SIG-M5 (cell line): Measurements from ENCODE around the gene KDM2A.
"Not testable (repeated sequence)": the region's sequence is repeated elsewhere in the genome, so short reads cannot be mapped to it uniquely, and the experiment has no call there.

Source experiments
- DNase-seq: peaks from one replicate; lab custom pipeline; 2025; lab: John Stamatoyannopoulos, UW

KDM2A gene

DNA sequence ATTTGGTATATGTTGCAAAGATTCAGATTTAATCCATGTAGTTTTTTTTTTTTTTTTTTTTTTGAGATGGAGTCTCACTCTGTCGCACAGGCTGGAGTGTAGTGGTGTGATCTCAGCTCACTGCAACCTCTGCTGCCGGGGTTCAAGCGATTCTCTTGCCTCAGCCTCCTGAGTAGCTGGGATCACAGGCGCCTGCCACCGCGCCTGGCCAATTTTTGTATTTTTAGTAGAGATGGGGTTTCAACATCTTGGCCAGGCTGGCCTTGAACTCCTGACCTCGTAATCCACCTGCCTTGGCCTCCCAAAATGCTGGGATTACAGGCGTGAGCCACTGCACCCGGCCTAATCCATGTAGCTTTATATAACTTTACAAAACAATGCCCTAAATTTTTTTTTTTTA, 49.8 kb downstream of the KDM2A start:
- DNase-seq, result not testable (repeated sequence)

DNA sequence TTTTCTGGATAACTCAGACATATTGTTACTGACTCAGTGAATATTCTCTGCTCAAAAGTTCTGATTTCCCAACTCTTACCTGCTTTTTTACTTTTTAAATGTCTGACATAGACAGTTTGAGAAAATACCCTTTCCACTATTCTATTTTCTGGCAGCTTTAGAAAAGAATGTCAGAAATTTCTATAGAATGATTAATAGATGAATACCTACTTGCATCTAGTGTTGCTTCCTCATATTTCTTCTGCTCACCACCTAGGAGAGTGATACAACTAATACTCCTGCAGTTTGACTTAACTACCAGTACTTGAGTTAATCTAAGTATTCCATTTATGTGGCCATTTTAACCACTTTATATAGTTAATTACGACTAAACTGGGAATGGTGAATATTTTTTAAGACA, 55.2 kb downstream of the KDM2A start:
- DNase-seq, result no peak

DNA sequence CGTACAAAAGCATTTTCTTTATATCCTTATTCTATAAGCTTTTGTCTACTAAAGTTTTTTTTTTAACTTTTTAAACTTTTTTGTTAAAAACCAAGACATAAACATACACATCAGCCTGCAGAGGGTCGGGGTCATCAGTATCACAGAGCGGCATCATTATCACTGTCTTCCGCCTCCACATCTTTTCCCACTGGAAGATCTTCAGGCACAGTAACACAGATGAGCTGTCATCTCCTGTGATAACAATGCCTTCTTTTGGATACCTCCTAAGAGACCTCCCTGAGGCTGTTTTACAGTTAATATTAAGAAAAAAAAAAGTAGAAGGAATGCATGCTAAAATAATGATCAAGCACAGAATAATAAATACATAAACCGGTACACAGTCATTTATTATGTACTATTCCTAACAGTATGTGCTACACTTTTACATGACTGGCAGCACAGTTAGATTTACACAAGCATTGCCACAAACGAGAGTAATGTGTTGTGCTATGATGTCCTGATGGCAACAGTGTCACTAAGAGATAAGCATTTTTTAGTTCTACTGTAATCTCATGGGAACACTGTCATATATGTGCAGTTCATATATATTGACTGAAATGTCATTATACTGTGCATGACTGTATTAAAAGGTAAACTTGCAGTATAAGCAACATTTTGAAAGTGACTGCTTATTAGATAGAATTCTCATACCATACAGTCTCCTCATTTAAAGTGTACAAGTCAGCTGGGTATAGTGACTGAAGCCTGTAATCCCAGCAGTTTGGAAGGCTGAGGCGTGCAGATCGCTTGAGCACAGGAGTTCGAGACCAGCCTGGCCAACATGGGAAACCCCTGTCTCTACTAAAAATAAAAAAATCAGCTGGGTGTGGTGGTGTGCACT, 58.6 kb downstream of the KDM2A start:
- DNase-seq, result no peak

DNA sequence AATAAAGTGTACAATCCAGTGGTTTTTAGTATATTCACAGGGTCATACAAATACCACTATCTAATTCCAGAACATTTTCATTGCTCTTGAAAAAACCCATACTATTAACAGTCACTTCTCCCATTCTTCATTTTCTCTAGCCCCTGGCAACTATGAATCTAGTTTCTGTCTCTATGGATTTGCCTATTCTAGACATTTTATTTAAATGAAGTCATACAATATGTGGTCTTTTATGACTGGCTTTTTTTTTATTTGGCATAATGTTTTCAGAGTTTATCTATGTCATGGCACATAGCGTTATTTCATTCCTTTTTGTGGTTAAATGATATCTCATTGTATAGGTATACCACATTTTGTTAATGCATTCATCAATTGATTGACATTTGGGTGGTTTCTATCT, 59.4 kb downstream of the KDM2A start:
- no peak for DNase-seq

DNA sequence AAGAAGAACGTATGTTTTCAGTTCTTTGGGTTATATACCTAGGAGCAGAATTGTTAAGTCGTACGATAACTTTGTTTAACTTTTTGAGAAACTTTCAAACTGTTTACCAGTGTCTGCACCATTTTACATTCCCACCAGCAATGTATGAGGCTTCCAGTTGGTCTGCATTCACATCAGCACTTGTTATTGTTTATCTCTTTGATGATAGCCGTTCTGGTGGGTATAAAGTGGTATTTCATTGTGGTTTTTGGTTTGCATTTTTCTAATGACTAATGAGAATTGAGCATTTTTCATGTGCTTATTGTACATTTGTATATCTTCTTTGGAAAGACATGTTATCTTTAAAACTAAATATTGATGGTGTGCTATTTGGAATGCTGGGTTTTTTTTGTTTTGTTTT, 59.8 kb downstream of the KDM2A start:
- no peak for DNase-seq

DNA sequence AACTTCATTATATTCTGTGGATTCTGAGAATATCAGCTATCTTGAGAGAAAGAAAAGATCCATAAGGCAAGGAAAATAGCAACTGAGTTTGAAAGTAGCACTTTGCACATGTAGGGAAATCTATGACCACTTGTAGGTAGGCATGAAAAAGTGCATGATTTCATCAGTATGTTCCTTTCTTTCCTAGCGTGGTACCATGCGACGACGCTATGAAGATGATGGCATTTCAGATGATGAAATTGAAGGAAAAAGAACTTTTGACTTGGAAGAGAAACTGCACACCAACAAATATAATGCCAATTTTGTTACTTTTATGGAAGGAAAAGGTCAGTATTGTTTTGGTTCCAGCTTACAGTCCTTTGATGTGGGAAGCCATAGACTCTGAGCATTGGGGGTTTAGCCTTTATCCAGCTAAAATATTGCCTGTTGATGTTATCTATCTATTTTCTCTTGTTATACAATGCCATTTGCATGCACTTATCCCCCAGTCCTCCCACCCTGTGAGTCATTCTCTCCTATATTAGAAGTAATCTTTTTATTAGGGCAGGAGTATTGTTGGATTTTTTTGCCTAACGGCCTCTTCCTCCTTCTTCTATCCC, 60.9 kb downstream of the KDM2A start:
- no peak for DNase-seq

DNA sequence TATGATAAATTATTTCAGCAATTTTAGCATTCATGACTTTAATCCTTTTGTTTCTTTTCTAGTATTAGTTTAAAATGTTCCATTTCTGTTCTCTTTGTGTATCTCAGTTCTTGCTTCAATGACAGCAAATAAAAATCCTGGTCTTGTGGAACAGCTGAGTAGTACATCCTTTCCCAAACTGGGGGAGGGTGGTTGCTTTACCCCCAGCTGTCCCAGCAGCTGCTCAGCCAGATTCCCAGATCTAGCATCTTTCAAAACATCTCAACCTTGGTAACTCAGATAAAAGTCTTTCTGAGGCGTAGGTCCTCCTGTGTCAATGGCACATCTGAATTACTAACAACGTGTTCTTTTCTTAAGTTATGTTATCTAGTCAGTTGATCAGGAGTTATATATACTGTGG, 75.0 kb downstream of the KDM2A start:
- no peak for DNase-seq

DNA sequence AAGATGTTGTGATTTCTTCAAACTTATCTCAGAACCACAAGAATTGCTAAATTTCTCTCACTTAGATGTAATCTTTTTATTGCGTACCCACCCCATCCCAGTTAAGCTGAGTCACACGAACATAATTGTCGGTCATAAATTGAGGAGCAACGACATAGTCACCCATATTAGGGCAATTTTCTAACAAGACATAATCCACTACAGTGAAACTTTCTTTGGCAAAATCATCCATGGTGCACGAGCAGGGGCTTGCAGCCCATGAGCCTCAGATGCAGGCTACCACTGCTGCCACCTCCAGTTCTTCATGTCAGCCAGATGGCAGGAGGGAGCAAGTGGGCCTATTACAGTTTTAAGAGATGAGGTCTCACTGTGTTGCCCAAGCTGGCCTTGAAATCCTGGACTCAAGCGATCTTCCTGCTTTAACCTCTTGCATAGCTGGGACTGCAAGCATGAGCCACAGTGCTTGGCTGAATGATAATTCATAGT, 77.0 kb downstream of the KDM2A start:
- DNase-seq, result peak; percentile 45

DNA sequence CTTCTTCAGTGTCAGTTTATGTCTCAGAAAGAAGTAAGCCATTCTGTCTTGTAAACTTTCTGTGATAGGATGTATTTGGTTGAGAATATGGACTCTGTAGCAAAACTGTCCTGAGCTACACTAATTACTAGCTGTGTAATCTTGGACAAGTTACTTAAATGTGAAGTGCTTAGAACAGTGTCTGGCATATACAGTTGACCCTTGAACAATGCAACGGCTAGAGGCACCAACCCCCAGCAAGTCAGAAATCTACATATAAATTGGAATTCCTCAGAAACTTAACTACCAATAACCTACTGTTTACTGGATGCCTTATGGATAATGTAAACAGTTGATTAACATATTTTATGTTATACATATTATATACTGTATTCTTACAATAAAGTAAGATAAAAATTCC, 78.5 kb downstream of the KDM2A start:
- DNase-seq, result no peak

DNA sequence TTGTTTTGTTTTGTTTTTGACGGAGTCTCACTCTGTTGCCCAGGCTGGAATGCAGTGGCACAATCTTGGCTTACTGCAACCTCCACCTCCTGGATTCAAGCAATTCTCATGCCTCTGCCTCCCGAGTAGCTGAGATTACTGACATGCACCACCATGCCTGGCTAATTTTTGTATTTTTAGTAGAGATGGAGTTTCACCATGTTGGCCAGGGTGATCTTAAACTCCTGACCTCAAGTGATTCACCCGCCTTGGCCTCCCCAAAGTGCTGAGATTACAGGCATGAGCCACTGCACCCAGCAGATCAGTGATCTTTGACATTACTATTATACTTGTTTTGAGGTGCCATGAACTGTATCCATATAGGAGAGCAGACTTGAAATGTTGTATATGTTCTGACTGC, 79.7 kb downstream of the KDM2A start:
- DNase-seq, result not testable (repeated sequence)

DNA sequence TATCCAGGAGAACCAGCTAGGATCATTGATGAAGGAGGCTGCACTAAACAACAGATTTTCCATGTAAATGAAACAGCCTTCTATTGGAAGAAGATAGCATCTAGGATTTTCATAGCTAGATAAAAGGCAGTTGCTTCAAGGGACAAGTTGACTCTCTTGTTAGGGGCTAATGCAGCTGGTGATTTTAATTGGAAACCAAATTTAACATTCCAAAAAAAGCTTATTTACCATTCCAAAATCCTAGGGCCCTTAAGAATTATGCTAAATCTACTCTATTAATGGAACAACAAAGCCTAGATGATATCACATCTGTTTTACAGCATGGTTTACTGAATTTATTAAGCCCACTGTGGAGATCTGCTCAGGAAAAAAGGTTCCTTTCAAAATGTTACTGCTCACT, 80.7 kb downstream of the KDM2A start:
- no peak for DNase-seq

DNA sequence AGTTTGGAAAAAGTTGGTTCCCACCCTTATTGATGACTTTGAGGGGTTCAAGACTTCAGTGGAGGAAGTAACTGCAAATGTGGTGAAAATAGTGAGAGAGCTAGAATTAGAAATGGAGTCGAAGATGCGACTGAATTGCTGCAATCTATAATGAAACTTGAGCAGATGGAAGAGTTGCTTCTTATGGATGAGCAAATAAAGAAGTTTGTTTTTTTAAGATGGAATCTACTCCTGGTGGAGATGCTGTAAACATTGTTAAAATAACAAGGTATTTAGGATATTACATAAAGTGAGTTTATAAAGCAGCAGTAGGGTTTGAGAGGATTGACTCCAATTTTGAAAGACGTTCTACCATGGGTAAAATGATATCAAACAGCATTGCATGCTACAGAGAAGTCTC, 83.0 kb downstream of the KDM2A start:
- no peak for DNase-seq

DNA sequence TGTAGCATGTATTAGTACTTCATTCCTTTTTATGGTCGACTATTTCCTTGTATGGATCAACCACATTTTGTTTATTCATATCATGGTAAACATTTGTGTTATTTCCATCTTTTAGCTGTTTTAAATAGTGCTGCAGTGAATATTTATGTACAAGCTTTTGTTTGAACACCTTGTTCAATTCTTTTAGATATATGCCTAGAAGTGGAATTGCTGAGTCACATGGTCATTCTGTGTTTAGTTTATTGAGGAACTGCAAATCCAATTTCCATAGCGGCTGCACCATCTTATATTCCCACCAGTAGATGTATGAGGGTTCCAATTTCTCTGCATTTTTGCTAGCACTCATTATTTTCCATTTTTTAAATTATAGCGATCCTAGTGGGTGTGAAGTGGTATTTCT, 85.8 kb downstream of the KDM2A start:
- DNase-seq, result no peak

DNA sequence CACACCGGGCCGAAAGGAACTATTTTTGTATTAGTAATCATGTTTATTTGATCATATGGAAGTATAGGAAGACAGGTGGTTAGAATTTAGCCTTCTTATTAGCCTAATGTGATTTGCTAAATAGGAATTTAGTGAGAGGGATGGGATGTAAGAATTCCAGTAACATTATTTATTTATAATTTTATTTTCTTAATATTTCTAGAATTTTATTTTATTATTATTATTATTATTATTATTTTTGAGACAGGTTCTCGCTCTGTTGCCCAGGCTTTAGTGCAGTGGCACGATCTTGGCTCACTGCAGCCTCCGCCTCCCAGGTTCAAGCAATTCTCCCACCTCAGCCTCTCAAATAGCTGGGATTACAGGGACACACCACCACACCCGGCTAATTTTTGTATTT, 90.2 kb downstream of the KDM2A start:
- not testable (repeated sequence) for DNase-seq

DNA sequence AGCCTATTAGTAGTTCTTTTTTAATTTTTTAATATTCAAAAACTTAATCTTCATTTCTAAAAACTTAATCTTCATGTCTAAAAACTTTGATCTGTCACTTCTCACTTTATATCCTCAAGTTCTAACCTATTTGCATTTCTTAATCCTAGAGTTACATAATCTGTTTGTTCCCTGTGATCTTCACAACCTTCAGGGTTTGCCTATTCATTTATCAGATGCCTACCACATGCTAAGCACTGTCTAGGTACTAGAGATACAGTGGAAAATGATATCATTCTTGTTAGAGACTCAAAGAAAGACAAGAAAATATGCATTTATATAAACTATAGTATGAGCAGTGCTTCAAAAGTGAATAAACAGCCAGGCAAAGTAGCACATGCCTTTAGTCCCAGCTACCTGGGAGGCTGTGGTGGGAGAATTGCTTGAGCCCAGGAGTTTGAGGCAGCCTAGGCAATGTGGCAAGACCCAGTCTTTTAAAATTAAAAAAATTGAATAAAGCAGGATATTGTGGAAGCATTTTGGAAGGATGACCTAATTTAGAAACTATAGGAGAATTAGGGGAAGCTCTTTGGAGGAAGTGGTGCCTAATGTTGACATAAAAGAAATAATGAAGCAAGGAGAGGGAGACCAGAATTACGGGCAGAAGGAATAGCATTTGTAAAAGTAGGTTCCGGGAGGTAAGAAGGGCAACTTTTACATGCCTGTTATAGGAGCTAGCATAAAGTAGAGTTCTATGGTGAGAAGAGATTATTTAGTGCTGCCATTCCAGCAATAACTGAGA, 92.8 kb downstream of the KDM2A start:
- peak; percentile 35 for DNase-seq

DNA sequence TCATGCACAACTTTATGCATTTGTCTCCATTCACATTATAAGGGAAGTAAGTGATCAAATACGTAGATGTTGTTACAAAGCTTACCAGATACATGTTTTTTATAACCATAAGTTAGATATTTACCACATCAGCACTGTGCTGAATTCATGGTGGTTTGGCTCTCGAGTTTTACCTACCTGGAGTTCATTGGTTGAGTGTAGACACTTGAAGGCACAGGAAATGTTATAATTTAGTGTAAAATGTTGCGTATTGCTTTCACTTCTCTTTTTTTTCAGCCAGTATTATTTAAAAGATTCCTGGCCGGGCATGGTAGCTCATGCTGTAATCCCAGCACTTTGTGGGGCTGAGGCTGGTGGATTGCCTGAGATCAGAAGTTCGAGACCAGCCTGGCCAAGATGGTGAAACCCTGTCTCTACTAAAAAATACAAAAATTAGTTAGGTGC, 94.1 kb downstream of the KDM2A start:
- peak; percentile 45 for DNase-seq

DNA sequence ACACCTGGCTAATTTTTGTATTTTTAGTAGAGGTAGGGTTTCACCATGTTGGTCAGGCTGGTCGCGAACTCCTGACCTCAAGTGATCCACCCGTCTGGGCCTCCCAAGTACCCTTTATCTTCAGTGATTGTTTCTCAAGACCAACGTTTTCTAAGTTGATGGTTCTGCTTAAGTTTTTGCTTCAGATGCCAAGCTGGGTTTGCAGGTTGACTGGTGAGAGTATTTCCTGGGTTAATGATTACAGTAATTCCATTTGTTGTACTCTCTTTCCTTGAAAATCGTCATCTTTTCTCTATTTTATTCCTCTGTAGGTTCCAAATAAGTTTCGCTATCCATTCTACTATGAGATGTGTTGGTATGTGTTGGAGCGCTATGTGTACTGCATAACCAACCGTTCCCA, 108.7 kb downstream of the KDM2A start:
- DNase-seq, result no peak

DNA sequence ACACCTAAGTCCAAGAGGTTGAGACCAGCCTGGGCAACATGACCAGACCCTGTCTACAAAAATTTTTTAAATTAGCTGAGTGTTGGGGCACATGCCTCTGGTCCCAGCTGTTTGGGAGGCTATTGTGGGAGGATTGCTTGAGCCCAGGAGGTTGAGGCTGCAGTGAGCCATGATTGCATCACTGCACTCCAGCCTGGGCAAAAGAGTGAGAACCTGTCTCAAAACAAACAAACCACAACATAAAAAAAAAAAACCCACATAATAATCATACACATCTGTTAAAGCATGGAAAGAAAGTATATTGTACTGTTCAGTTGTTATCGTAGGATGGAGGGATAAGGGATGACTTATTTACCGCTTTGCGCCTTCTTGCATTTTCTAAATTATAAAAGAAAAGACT, 111.3 kb downstream of the KDM2A start:
- no peak for DNase-seq

DNA sequence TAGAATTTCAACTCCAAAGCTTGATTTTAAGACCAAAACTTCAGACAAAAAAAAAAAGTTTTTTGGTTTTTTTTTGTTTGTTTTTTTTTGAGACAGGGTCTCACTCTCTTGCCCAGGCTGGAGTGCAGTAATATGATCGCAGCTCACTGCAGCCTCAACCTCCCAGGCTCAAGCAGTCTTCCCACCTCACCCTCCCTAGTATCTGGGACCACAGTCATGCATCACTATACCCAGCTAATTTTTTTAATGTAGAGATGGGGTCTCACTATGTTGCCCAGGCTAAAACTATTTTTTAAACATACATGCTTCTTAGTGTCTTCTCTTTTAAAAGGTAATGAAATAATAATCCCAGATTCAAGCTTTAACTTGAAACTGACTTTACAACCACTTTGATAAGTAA, 111.8 kb downstream of the KDM2A start:
- no peak for DNase-seq

DNA sequence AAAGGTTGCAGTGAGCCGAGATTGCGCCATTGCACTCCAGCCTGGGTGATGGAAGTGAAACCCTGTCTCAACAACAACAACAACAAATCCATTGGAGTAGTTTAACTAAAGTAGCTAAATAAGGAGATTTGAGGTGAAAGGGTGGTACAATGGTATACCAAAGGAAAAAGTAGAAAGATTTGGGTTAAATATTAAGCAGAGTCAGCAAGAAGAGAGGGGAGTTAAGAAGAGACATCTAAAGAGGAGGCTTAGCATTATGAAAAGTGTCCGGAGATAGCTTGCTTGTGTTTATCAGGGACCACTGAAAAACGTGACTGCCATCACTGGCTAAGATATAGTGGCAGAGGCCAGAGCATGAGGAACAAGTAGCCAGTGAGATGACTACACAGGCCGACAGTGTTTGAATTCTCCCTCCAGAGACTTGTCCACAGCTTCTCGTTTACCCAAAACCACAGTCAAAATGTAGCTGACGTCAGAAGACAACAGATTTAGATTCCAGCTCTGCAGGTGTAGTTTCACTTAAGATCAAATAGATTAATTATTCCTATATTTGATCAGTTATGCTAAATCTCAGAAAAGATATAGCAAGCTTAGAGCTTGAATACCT, 114.6 kb downstream of the KDM2A start:
- no peak for DNase-seq

DNA sequence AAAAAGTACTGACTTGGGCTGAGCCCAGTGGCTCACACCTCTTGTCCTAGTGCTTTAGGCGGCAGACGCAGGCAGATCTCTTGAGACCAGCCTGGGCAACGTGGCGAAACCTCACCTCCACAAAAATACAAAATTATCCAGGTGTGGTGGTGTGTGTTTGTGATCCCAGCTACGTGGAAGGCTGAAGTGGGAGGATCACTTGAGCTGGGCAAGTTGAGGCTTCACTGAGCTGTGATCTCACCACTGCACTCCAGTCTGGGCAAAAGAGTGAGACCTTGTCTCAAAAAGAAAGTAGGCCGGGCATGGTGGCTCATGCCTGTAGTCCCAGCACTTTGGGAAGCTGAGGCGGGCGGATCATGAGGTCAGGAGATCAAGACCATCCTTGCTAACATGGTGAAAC, 115.5 kb downstream of the KDM2A start:
- not testable (repeated sequence) for DNase-seq

DNA sequence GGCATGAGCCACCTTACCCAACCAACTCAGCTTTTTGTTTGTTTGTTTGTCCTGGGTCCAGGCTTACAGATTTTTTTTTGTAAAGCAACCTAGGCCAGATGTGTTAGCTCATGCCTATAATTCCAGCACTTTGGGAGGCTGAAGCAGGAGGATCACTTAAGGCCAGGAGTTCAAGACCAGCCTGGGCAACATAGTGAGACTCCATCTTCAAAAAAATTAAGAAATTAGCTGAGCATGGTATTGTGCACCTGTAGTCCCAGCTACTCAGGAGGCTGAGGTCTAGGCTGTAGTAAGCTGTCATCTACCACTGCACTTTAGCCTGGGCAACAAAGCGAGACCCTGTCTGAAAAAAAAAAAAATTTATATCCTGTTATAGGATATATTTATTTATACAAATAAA, 118.5 kb downstream of the KDM2A start:
- no peak for DNase-seq
